Mammary epithelial cell (primary cell): ENCODE data around the gene CPEB2.

Experiments used
- EZH2 ChIP-seq: IDR thresholded peaks from 2 replicates; pipeline ENCODE4 v1.6.1; 2012; ENCODE audit warnings: low read length, inconsistent platforms, borderline replicate concordance
- TF ChIP-seq, protein P1 (sequence below), 2 donors: IDR thresholded peaks in 1 of 2; conservative IDR thresholded peaks in 1 of 2; 2 replicates each; pipeline ENCODE4 v1.5.1; 2011 to 2012; ENCODE audit warnings: inconsistent platforms in 2 of 2, low read length in 2 of 2, mild to moderate bottlenecking in 2 of 2, control low read depth in 1 of 2, low read depth in 1 of 2; ENCODE audit not compliant: insufficient read depth in 1 of 2; ENCODE audit errors: extremely low read depth in 1 of 2

DNA sequence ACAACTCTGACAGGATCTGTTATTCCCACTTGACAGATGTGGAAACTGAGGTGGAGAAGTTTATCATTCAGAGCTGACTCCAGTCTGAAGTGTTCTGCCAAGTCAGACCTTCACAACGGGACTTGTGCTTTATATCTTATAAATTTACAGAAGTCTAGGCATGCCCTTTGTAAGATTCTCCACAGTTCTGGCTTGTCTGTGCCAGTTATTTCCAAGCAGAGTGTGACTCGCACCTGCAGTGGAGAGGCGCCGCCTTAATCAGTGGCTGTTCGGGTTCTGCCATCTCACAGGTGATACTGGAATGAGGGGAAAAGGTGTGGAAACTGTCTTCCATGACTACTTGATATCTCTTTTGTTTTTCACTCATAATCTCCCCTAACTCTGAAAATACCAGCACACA is 63.2 kb downstream of the CPEB2 start:
- no peak for TF ChIP-seq EZH2
- TF ChIP-seq, protein P1, sequence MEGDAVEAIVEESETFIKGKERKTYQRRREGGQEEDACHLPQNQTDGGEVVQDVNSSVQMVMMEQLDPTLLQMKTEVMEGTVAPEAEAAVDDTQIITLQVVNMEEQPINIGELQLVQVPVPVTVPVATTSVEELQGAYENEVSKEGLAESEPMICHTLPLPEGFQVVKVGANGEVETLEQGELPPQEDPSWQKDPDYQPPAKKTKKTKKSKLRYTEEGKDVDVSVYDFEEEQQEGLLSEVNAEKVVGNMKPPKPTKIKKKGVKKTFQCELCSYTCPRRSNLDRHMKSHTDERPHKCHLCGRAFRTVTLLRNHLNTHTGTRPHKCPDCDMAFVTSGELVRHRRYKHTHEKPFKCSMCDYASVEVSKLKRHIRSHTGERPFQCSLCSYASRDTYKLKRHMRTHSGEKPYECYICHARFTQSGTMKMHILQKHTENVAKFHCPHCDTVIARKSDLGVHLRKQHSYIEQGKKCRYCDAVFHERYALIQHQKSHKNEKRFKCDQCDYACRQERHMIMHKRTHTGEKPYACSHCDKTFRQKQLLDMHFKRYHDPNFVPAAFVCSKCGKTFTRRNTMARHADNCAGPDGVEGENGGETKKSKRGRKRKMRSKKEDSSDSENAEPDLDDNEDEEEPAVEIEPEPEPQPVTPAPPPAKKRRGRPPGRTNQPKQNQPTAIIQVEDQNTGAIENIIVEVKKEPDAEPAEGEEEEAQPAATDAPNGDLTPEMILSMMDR (conservative IDR thresholded peaks at IDR 0.05 in 1 of 2, IDR thresholded peaks at IDR 0.05 in 1 of 2; ENCODE audit: extremely low read depth in 1 of 2, insufficient read depth in 1 of 2, low read depth in 1 of 2, low read length in 2 of 2): no peak
